Liver (tissue), 9 donors: ENCODE data around the gene ECE1. TPM values are rescaled to one million over a fixed set of nuclear protein-coding genes. Genes with fewer than 3 reads are reported as not detected.

Source experiments
- DNase-seq: peaks from one replicate; pipeline ENCODE4 v3.0.0-alpha.2; 2017; ENCODE audit warnings: low spot score
- H3K27ac ChIP-seq, 2 donors: one replicate each; pipeline ENCODE4 v1.7.0; 2013; ENCODE audit warnings: inconsistent platforms in 2 of 2, low read length in 2 of 2, control low read depth in 1 of 2, low read depth in 1 of 2, mild to moderate bottlenecking in 1 of 2
- H3K27me3 ChIP-seq, 4 donors: one replicate each; pipeline versions ENCODE4 v1.6.1 to v1.7.0; 2013; ENCODE audit warnings: low read length in 3 of 4, inconsistent platforms in 1 of 4, mild to moderate bottlenecking in 1 of 4, moderate library complexity in 1 of 4; ENCODE audit not compliant: control insufficient read depth in 4 of 4, insufficient read depth in 4 of 4
- H3K36me3 ChIP-seq, 4 donors: one replicate each; pipeline versions ENCODE4 v1.6.1 to v1.7.0; 2013; ENCODE audit warnings: low read length in 3 of 4, mild to moderate bottlenecking in 3 of 4, low read depth in 1 of 4, moderate library complexity in 1 of 4; ENCODE audit not compliant: control insufficient read depth in 4 of 4, insufficient read depth in 3 of 4
- H3K4me1 ChIP-seq, 4 donors: one replicate each; pipeline versions ENCODE4 v1.6.1 to v1.7.0; 2013; ENCODE audit warnings: low read length in 3 of 4, mild to moderate bottlenecking in 3 of 4, moderate library complexity in 1 of 4; ENCODE audit not compliant: control insufficient read depth in 4 of 4, insufficient read depth in 4 of 4
- H3K4me3 ChIP-seq, 3 donors: one replicate each; pipeline versions ENCODE4 v1.6.1 to v1.7.0; 2013; ENCODE audit warnings: low read length in 3 of 3, control low read depth in 1 of 3, low read depth in 1 of 3, mild to moderate bottlenecking in 1 of 3
- H3K9ac ChIP-seq, 2 donors: one replicate each; pipeline ENCODE4 v1.7.0; 2013; ENCODE audit warnings: low read length in 2 of 2, mild to moderate bottlenecking in 2 of 2, moderate library complexity in 2 of 2, control low read depth in 1 of 2, low read depth in 1 of 2
- H3K9me3 ChIP-seq, 4 donors: one replicate each; pipeline versions ENCODE4 v1.6.1 to v1.7.0; 2013; ENCODE audit warnings: low read length in 3 of 4; ENCODE audit not compliant: control insufficient read depth in 4 of 4
- ATF3 ChIP-seq: IDR thresholded peaks from 2 replicates; pipeline ENCODE4 v1.6.1; 2016; ENCODE audit warnings: antibody characterized with exemption
- CTCF ChIP-seq: fragments of 150-350 bp; IDR thresholded peaks from 2 replicates; pipeline ENCODE4 v1.5.1; 2017; ENCODE audit warnings: improper control_type of control experiment, low read depth, low read length; ENCODE audit not compliant: missing input control
- EGR1 ChIP-seq, 2 donors: IDR thresholded peaks; 2 replicates each; pipeline ENCODE4 v1.6.1; 2016 to 2018; ENCODE audit warnings: antibody characterized with exemption in 2 of 2, low read depth in 2 of 2
- FOXA2 ChIP-seq: IDR thresholded peaks from 2 replicates; pipeline ENCODE4 v1.6.1; 2016; ENCODE audit warnings: antibody characterized with exemption
- GABPA ChIP-seq, 2 donors: IDR thresholded peaks in 1 of 2; conservative IDR thresholded peaks in 1 of 2; 2 replicates each; pipeline ENCODE4 v1.6.1; 2016; ENCODE audit warnings: antibody characterized with exemption in 2 of 2, mild to moderate bottlenecking in 1 of 2, moderate library complexity in 1 of 2
- HNF4A ChIP-seq, 2 donors: conservative IDR thresholded peaks; 2 replicates each; pipeline ENCODE4 v1.6.1; 2016; ENCODE audit warnings: antibody characterized with exemption in 2 of 2, mild to moderate bottlenecking in 2 of 2
- HNF4G ChIP-seq: IDR thresholded peaks from 2 replicates; pipeline ENCODE4 v1.6.1; 2016; ENCODE audit warnings: antibody characterized with exemption
- JUND ChIP-seq, 2 donors: IDR thresholded peaks; 2 replicates each; pipeline ENCODE4 v1.6.1; 2016; ENCODE audit warnings: antibody characterized with exemption in 2 of 2
- MAX ChIP-seq: IDR thresholded peaks from 2 replicates; pipeline ENCODE4 v1.6.1; 2016; ENCODE audit warnings: antibody characterized with exemption
- NR2F2 ChIP-seq: IDR thresholded peaks from 2 replicates; pipeline ENCODE4 v1.6.1; 2016; ENCODE audit warnings: antibody characterized with exemption
- RAD21 ChIP-seq, 2 donors: IDR thresholded peaks; 2 replicates each; pipeline ENCODE4 v1.6.1; 2016; ENCODE audit warnings: antibody characterized with exemption in 2 of 2, mild to moderate bottlenecking in 2 of 2
- RXRA ChIP-seq, 2 donors: IDR thresholded peaks; 2 replicates each; pipeline ENCODE4 v1.6.1; 2017 to 2018; ENCODE audit warnings: antibody characterized with exemption in 2 of 2, mild to moderate bottlenecking in 1 of 2
- SP1 ChIP-seq: IDR thresholded peaks from 2 replicates; pipeline ENCODE4 v1.6.1; 2018; ENCODE audit warnings: antibody characterized with exemption, mild to moderate bottlenecking
- TAF1 ChIP-seq: conservative IDR thresholded peaks from 2 replicates; pipeline ENCODE4 v1.6.1; 2016; ENCODE audit warnings: antibody characterized with exemption, mild to moderate bottlenecking
- YY1 ChIP-seq: IDR thresholded peaks from 2 replicates; pipeline ENCODE4 v1.6.1; 2016; ENCODE audit warnings: antibody characterized with exemption, mild to moderate bottlenecking
- ZBTB33 ChIP-seq: IDR thresholded peaks from 2 replicates; pipeline ENCODE4 v1.6.1; 2016; ENCODE audit warnings: antibody characterized with exemption
- WGBS: extraction: QIAGEN DNeasy Blood & Tissue Kit; methylation state at CpG from one replicate; pipeline ENCODE4 v1.1.7; 2013; 5-methylcytosine and 5-hydroxymethylcytosine counted together
- polyA plus RNA-seq, 2 donors: library from polyadenylated mRNA; stranded (reverse) in 1 of 2; unstranded in 1 of 2; fragments of 200-250 nt in 1 of 2; fragments of >200 nt in 1 of 2; fragmentation: Nextera tagmentation in 1 of 2; extraction: Ambion mirVana in 1 of 2; gene quantifications; one replicate each; pipeline versions ENCODE4 v1.2.1 to v1.2.3, GENCODE V29; 2013 to 2015
- total RNA-seq, 2 donors: library from RNA; depleted of rRNA; stranded (reverse); fragments of >200 nt; gene quantifications; one replicate each; pipeline ENCODE4 v1.2.3, GENCODE V29; 2014
- TF ChIP-seq, protein P1 (sequence below): IDR thresholded peaks from 2 replicates; pipeline ENCODE4 v1.6.1; 2016; ENCODE audit warnings: antibody characterized with exemption, mild to moderate bottlenecking
- donor health status: healthy.
- donor health status: healthy.
- donor health status: healthy.
- donor health status: healthy.
- donor health status: healthy.

The ECE1 gene
- total and polyA plus RNA-seq, 4 donors: 29.3 to 46.4 (median 39.6) TPM

GRCh38 chr1:21297975-21298374 is 7.7 kb upstream of the ECE1 start:
- WGBS: 92% methylated on average over 13 of the region's 13 CpGs
- Histone ChIP-seq H3K36me3 (no peaks in the 10 kb centered on the region), H3K9me3 (no peaks in the 10 kb centered on the region), H3K27me3 (no peaks in the 10 kb centered on the region), H3K27ac (no peak overlapping the region), H3K9ac (no peak overlapping the region), H3K4me1 (peaks cover 0 to 2% (median 0%) of the 10 kb centered on the region in 4 donors), H3K4me3 (no peak overlapping the region)
- TF ChIP-seq MAX (no peak), HNF4A (conservative IDR thresholded peaks at IDR 0.05) (no peak), NR2F2 (no peak), ATF3 (no peak), HNF4G (no peak), JUND (IDR thresholded peaks at IDR 0.05) (no peak), SP1 (no peak), YY1 (no peak), RXRA (IDR thresholded peaks at IDR 0.05) (no peak), EGR1 (IDR thresholded peaks at IDR 0.05; ENCODE audit: low read depth in 2 of 2) (no peak), RAD21 (IDR thresholded peaks at IDR 0.05) (no peak), FOXA2 (no peak)
- DNase-seq: no peak

DNA sequence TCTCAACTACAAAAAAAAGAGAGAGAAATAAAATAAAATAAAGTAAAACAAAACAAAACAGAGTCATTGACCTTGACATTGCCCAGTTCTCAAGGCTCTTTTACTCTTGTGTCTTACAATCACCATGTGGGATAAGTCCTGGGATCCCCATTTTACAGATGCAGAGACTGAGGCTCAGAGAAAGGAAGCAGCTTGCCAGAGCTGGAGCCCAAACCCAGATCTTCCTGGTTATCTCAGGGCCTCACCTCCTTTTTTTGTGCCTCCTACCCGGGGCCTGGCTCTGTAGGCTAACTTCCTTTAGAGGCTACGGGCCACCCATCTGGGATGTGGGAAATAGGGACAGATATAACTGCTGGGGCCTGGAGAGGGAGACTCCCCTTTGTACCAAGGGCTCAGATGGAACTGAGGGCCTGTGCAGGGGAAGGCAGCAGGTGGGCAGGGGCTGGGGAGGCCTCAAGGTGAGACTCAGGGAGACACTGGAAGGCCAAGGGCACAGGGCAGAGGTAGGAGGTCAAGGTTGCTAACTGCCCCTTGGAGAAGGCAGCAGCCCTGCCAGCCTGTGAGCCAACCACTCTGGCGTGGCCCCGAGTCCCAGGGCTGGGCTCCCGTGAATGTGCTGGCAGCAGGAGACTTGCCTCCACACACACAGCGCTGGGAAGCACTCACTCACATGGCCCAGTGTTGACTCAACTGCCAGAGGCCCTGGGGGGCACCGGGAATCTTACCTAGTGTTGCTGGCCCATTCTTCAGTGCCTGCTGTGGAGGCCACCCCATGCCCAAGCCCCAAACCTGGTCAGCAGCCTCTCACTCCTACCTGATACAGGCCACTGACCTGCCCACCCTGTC is 6.5 kb upstream of the ECE1 start:
- no peaks in the 10 kb centered on the region for H3K36me3 ChIP-seq
- 82% methylated on average over 7 of the region's 7 CpGs for WGBS
- H3K27ac ChIP-seq: no peak overlapping the region
- H3K4me3 ChIP-seq: no peak overlapping the region
- no peaks in the 10 kb centered on the region for H3K9me3 ChIP-seq
- no peak for DNase-seq
- H3K4me1 ChIP-seq: peaks cover 0 to 6% (median 0%) of the 10 kb centered on the region in 4 donors
- H3K27me3 ChIP-seq: no peaks in the 10 kb centered on the region
- TF ChIP-seq HNF4G (no peak), RAD21 (IDR thresholded peaks at IDR 0.05) (no peak), CTCF (no peak), SP1 (no peak), YY1 (no peak), EGR1 (IDR thresholded peaks at IDR 0.05; ENCODE audit: low read depth in 2 of 2) (no peak), TAF1 (no peak), NR2F2 (no peak), HNF4A (conservative IDR thresholded peaks at IDR 0.05) (no peak), FOXA2 (no peak), JUND (IDR thresholded peaks at IDR 0.05) (no peak), GABPA (IDR thresholded peaks at IDR 0.05 in 1 of 2, conservative IDR thresholded peaks at IDR 0.05 in 1 of 2) (no peak)
- no peak overlapping the region for H3K9ac ChIP-seq

DNA sequence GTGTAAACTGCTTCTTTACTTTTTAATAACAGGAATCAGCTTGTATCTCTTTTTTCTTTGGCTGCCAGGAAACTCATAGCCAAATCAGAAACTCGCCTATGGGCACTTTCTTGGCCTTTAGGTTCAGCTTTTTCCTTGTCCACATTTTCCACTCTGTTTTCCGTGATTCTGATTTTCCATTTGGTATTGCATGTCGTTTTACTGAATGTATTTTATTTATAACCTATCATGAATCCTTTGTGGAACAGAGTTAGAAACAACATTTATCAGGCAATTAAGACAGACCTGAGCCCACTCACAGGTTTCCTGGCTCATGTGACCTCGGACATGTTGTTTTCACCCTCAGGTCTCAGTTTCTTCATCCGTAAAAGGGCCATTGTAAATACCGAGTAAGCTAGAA is 5.3 kb upstream of the ECE1 start:
- Histone ChIP-seq H3K4me3 (no peak overlapping the region), H3K4me1 (peaks cover 0 to 12% (median 4%) of the 10 kb centered on the region in 4 donors), H3K27me3 (no peaks in the 10 kb centered on the region), H3K36me3 (no peaks in the 10 kb centered on the region), H3K9me3 (no peaks in the 10 kb centered on the region), H3K27ac (no peak overlapping the region), H3K9ac (no peak overlapping the region)
- WGBS: 94% methylated on average over 6 of the region's 6 CpGs
- DNase-seq: no peak
- TF ChIP-seq YY1 (no peak), ZBTB33 (no peak), GABPA (IDR thresholded peaks at IDR 0.05 in 1 of 2, conservative IDR thresholded peaks at IDR 0.05 in 1 of 2) (no peak), EGR1 (IDR thresholded peaks at IDR 0.05; ENCODE audit: low read depth in 2 of 2) (no peak), JUND (IDR thresholded peaks at IDR 0.05) (no peak), RXRA (IDR thresholded peaks at IDR 0.05) (no peak)
- TF ChIP-seq, protein P1, sequence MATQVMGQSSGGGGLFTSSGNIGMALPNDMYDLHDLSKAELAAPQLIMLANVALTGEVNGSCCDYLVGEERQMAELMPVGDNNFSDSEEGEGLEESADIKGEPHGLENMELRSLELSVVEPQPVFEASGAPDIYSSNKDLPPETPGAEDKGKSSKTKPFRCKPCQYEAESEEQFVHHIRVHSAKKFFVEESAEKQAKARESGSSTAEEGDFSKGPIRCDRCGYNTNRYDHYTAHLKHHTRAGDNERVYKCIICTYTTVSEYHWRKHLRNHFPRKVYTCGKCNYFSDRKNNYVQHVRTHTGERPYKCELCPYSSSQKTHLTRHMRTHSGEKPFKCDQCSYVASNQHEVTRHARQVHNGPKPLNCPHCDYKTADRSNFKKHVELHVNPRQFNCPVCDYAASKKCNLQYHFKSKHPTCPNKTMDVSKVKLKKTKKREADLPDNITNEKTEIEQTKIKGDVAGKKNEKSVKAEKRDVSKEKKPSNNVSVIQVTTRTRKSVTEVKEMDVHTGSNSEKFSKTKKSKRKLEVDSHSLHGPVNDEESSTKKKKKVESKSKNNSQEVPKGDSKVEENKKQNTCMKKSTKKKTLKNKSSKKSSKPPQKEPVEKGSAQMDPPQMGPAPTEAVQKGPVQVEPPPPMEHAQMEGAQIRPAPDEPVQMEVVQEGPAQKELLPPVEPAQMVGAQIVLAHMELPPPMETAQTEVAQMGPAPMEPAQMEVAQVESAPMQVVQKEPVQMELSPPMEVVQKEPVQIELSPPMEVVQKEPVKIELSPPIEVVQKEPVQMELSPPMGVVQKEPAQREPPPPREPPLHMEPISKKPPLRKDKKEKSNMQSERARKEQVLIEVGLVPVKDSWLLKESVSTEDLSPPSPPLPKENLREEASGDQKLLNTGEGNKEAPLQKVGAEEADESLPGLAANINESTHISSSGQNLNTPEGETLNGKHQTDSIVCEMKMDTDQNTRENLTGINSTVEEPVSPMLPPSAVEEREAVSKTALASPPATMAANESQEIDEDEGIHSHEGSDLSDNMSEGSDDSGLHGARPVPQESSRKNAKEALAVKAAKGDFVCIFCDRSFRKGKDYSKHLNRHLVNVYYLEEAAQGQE: no peak
